ENCODE measurements around the gene PLXNA1.
A peak's percentile ranks its signal among the peaks of the same experiment; 100 is the strongest.

PLXNA1 gene

GRCh38 chr3:126961191-126961790 is 21.6 kb upstream of the PLXNA1 start:
- TF ChIP-seq, protein P1, sequence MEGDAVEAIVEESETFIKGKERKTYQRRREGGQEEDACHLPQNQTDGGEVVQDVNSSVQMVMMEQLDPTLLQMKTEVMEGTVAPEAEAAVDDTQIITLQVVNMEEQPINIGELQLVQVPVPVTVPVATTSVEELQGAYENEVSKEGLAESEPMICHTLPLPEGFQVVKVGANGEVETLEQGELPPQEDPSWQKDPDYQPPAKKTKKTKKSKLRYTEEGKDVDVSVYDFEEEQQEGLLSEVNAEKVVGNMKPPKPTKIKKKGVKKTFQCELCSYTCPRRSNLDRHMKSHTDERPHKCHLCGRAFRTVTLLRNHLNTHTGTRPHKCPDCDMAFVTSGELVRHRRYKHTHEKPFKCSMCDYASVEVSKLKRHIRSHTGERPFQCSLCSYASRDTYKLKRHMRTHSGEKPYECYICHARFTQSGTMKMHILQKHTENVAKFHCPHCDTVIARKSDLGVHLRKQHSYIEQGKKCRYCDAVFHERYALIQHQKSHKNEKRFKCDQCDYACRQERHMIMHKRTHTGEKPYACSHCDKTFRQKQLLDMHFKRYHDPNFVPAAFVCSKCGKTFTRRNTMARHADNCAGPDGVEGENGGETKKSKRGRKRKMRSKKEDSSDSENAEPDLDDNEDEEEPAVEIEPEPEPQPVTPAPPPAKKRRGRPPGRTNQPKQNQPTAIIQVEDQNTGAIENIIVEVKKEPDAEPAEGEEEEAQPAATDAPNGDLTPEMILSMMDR (conservative IDR thresholded peaks at IDR 0.05; ENCODE audit: control insufficient read depth, insufficient read depth, low read depth, low read length): no peak
- peak; percentile 97 for DNase-seq (ENCODE audit: low read depth)
- H3K4me3 ChIP-seq (ENCODE audit: control insufficient read depth, low read depth, low read length): no peak overlapping the region

- TF ChIP-seq, protein P1 (conservative IDR thresholded peaks at IDR 0.05; ENCODE audit: control insufficient read depth, insufficient read depth, low read depth, low read length): no peak
- peak; percentile 87 for DNase-seq (ENCODE audit: low read depth)
Measured at GRCh38 chr3:126961791-126962461, 21.0 kb upstream of the PLXNA1 start.

GRCh38 chr3:126962756-126963155 is 20.2 kb upstream of the PLXNA1 start:
- H3K4me3 ChIP-seq (ENCODE audit: control insufficient read depth, low read depth, low read length): no peak overlapping the region
- TF ChIP-seq, protein P1 (conservative IDR thresholded peaks at IDR 0.05; ENCODE audit: control insufficient read depth, insufficient read depth, low read depth, low read length): no peak
- DNase-seq (ENCODE audit: low read depth): no peak

More at GRCh38 chr3:126961791-126962461, 21.0 kb upstream of the PLXNA1 start:
- no peak overlapping the region for H3K4me3 ChIP-seq (ENCODE audit: control insufficient read depth, low read depth, low read length)

- TF ChIP-seq, protein P1 (conservative IDR thresholded peaks at IDR 0.05; ENCODE audit: control insufficient read depth, insufficient read depth, low read depth, low read length): no peak
- no peak for DNase-seq (ENCODE audit: low read depth)
- no peak overlapping the region for H3K4me3 ChIP-seq (ENCODE audit: control insufficient read depth, low read depth, low read length)
Measured at GRCh38 chr3:126963261-126964190, 19.4 kb upstream of the PLXNA1 start.

- TF ChIP-seq, protein P1 (conservative IDR thresholded peaks at IDR 0.05; ENCODE audit: control insufficient read depth, insufficient read depth, low read depth, low read length): no peak
- no peak for DNase-seq (ENCODE audit: low read depth)
- H3K4me3 ChIP-seq (ENCODE audit: control insufficient read depth, low read depth, low read length): no peak overlapping the region
Measured at GRCh38 chr3:126964261-126964660, 18.7 kb upstream of the PLXNA1 start.

DNA sequence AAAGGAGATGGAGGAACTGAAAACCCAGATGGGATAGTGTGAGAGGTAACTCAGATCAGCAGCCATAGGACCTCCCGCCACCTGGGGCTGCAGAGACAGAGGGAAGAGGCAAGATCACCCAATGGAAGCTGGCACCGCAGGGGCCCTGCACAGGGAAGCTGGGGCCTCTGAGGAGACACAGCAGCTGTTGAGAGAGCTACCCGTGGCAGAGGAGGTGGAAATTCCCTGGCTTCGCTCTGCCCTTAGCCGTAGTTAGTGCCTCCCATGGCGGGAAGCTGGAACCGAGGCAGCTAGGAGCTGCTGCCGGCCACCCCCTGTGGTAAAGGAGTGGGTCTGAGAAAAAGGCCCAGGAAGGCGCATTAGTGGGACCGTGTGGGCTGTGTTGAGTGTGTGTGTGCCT is 18.0 kb upstream of the PLXNA1 start:
- DNase-seq (ENCODE audit: low read depth): no peak
- H3K4me3 ChIP-seq (ENCODE audit: control insufficient read depth, low read depth, low read length): no peak overlapping the region
- TF ChIP-seq, protein P1 (conservative IDR thresholded peaks at IDR 0.05; ENCODE audit: control insufficient read depth, insufficient read depth, low read depth, low read length): no peak
